Measurements from ENCODE around the gene ABHD13.
"Not testable (repeated sequence)": the region's sequence is repeated elsewhere in the genome, so short reads cannot be mapped to it uniquely, and the experiment has no call there.

ABHD13 gene

DNA sequence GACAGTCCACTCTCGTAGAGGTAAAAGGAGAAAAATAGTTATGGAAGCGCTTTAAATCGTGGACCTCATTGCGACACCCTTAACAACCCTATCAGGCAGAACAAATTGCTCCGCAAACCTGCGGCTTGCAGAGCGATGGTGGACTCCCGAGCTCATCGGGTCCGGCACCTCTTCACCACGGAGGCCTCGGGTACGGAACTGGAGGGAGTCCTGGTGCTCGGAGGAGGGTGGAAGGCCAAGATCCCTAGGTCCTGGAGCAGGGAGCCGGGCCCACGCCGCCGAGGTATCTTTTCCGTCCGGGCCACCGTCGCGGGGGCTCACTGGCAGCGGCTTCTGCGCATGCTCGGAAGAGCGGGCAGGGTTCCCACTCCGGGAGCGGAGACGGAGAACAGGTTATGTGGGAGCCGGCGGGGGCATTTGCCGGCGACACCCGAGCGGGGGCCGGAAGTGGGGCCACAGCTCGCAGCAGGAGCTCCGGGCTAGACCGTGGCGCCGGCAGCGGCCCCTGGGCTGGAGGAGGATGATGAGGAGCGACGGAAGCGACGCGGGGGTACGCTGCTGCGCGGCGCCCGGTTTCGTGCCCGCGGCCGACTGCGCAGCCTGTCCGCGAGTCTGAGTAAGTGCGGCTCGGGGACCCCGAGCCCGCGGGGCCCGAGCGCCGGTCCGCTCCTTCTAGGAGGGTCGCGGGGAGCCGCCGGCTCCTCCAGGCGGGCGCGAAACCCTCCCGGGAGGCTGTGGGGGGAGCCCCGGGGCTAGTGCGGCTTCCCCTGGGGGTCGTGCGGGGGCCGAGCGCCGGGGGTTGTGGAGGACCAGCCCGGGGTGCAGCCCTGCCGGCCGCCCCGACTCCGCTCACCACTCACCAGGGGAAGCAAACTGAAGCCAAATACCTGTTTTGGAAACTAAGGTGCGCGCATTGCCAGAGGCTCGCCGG lies at the start of gene ABHD13:
ABHD13 (plus strand) TSS at position 349 of the 931 bp plus-strand sequence. CDS start 10,827 bp downstream, outside the sequence.
- peak; percentile 86 for DNase-seq (ENCODE audit: low read depth)

DNA sequence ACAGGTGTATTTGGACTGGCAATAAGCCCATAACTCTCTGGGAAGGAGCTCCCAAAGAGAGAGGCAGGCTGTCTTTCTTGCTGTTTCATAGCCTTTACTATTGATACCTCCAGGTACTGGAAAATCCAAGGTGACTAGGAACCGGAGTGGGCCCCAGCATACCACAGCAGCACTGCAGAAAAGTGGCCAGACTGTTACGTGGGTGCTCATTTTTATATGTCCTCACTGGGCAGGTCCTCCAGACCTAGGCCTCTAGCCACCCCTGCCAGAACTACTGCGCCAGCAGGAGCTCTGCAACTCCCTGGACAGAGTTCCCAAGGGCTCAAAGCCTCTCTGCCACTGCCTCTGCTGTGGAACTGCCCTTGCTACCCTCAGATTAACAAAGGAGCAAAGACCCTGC lies 49.3 kb upstream of the ABHD13 start:
- no peak for DNase-seq (ENCODE audit: low read depth)

DNA sequence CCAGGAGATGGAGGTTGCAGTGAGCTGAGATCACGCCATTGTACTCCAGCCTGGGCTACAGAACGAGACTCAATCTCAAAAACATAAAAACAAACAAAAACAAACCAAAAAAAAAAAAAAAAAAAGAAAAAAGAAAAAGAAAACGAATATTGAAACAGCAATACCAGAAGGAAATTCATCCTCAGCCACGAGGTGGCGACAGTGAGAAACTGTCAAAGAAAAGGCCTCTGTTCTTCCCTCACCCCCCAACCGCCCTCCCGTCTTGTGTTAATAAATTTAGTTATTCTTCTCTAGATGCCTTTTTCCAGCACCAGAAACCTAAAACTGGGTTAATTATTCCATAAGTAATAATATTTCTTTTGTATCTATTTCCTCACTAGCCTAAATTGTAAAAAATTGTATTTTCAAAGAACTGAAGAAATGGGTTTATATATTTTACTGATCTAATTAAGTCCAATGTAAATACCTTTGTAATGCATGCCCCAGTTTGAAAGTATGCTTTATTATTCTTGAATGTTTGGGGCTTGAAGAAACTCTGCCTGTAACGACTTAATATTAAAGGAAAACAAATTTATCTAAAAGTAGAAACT lies 41.4 kb upstream of the ABHD13 start:
- peak; percentile 24 for DNase-seq (ENCODE audit: low read depth)

DNA sequence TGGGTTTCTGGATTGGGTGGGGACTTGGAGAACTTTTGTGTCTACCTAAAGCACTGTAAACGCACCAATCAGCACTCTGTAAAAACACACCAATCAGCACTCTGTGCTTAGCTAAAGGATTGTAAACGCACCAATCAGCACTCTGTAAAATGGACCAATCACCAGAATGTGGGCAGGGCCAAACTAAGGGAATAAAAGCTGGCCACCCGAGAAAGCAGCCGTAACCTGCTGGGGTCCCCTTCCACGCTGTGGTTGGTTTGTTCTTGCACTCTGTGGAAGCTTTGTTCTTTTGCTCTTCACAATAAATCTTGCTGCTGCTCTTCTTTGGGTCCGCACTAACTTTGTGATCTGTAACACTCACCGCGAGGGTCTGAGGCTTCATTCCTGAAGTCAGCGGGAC lies 40.1 kb upstream of the ABHD13 start:
- DNase-seq (ENCODE audit: low read depth) = no peak

DNA sequence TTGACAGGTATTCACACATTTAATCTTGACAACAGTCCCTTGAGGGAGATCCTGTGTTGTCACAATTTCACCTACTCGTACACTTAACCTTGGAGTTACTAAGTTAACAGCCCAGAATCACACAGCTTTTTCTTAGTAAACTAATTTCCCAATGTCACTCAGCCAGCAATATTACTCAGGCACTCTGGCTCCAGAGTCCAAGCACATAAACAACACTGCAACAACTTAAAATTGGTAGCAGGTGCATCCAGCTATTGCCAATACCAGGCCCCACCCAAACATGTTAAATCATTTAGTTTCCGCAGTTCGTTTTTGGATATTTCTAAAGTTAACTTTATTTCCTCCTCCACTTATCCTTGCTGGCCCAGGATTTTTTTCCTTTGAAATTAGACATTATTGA lies 35.5 kb upstream of the ABHD13 start:
- no peak for DNase-seq (ENCODE audit: low read depth)

DNA sequence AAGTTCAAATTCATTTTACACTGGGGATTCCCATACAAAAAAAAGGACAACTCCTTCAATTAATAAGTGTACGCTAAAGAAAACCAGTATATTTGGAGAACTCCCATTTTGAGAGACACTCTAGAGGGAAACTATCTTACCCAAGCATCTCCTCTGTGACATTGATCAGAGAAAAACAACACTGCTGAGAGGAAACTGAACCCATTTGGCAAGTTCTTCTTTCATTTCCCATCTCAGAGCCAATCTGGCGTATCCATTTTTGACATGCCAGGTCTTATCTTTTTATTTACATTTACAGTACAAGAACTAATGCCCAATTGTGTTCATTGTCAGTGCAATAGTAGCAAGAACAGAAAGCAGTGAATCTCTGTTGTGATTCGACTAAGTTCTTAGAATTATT lies 33.0 kb upstream of the ABHD13 start:
- no peak for DNase-seq (ENCODE audit: low read depth)

DNA sequence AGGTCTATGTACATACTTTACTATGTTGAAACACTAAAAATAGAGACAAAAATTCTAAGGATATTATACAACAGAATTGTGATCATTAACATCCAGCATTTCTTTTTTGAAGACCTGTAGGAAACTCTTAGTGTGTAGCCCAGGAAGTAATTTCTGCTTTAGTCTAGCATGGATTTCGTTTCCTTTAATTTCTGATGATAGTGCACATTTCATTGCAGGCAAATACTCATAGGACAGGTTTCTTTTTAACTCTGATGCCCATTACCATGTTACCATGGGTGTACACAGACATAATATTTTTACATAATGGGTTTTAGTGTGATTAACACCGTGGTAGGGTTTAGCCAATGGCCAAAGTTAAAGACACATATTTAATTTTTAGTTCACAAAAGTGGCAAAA lies 29.9 kb upstream of the ABHD13 start:
- no peak for DNase-seq (ENCODE audit: low read depth)

DNA sequence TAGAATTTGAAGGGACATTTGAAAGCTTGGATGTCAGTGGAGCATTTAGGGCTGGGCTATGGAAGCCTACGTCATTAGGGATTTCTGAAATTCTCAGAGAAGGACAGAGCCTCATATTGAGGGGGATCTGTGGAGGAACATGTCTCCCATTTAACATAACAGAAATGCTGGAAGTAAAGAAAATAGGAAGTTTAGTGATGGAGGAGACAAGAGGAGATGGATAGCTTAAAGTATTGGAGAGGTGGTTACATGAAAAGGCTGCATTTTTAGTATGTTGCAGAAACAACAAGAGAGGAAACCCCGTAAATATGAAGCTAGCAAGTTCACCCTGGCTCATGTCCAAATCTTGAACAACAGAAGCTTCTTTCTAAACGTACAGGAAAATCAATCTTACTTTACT lies 27.3 kb upstream of the ABHD13 start:
- no peak for DNase-seq (ENCODE audit: low read depth)

DNA sequence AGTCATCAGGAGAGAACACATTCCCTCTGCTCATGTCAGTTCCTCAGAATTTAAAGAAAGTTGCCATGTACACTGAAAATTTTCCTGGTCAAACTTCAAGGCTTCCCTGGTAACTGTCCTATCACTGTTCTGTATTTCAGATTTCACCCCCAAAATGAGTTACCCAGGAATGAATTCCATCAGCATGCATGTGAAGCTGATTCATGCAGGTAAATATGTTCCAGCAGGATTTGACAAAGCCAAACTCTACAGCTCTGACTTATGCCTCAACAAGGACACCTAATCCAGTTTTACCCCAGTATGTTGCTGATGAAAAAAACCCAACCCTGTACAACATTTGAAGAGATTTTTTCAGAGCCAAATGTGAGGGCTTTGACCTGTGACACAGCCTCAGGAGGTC lies 24.4 kb upstream of the ABHD13 start:
- DNase-seq (ENCODE audit: low read depth) = no peak

DNA sequence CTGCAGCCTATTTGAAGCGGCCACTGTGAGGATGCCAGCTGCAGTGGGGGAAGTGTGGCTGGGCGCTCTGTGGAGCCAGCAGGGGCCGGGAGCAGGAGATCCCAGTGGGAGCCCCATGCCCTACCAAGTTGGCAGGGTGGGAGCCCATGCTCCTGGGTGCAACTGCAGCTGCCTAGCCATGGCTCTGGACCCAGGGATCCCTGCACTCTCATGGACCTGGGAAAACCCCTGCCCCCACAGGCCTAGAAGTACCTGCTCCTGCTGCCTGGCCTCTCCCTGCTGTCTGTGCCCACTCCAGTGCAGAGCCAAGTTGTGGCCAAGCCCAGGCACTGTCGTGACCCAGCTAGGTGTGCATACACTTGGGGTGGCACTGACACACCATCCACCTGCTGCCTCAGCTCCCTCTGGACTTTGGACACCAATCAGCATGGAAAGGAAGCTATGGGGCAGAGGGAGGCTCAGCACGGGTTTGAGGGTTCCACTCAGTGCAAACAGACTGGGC lies 23.7 kb upstream of the ABHD13 start:
- DNase-seq (ENCODE audit: low read depth) = no peak

DNA sequence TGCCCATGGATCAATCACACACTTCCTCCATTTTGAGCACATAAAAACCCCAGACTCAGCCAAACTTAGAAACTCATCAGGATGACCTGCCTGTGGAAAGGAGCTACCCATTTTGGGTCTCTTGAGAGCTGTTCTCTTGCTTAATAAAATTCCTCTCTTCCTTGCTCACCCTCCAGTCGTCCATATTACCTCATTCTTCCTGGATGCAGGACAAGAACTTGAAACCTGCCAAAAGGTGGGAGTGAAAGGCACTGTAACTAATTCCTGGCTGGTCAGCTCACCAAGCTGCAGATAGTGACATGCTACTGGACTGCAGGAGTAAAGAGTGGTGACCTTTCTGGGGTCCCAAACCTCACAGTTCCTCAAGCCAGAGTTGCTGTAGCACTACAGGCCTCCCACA lies 23.0 kb upstream of the ABHD13 start:
- no peak for DNase-seq (ENCODE audit: low read depth)

DNA sequence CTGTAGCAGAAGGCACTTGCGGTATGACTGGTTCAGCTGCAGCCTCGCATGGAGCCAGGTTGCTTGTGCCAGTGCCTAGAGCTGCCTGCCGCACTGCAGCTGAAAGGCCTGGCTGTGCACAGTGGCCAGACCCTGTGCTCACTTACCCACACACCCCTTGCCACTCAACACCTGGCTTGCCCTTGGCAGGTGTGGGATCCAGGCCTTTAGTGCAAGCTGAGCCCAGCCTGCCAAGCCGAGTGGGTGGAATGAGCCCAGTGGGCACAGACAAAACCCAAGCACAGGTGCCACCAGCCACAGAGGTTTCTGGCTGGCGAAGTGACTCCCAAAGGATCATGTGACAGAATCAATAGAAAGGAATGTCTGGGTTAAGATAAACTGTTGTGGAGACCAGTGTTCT lies 22.3 kb upstream of the ABHD13 start:
- DNase-seq (ENCODE audit: low read depth) = no peak

DNA sequence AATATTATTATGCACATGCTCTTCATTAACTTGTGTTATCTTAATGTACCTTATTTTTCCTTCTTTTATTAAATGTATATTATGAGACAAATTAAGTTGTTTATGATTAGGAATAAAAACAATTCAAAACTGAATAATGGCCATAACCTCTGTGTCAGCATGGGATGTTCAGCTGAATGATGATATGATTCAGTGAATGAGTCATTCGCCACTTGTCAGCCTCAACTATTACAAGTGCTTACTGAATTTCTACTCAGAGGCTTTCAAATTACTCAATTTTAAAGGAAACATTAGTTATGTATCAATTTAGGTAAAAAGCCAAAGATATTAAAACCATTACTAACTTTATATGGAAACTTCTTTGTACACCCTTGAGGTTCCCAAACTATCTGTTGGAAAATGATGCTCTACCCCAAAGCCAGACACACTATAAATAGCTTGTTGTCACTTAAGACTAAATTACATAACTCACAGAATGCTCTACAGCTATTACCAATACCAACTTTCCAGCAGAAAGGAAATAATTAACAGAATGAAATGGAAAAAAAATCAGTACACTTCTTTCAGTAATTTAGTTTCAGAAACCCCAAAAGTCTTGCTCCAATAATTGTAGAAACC lies 17.3 kb upstream of the ABHD13 start:
- no peak for DNase-seq (ENCODE audit: low read depth)

DNA sequence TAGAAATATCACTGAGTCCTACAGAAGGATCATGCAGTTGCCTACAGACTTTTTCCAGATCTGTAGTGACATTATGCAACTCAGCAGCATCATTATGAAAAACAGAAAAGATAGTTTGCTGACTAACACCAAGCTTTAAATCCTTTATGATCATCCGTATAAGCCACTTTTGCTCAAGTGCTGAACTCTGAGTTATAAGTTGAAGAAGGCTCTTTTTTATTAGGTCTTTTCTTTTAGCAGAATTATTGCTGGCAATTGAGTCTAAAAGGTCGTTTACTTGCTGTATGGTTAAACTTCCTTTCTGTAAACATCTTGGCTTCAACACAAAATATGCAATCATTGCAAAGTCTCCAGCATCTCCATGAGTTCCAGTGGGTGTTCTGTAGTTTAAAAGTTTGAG lies 7.6 kb upstream of the ABHD13 start:
- DNase-seq (ENCODE audit: low read depth) = no peak

DNA sequence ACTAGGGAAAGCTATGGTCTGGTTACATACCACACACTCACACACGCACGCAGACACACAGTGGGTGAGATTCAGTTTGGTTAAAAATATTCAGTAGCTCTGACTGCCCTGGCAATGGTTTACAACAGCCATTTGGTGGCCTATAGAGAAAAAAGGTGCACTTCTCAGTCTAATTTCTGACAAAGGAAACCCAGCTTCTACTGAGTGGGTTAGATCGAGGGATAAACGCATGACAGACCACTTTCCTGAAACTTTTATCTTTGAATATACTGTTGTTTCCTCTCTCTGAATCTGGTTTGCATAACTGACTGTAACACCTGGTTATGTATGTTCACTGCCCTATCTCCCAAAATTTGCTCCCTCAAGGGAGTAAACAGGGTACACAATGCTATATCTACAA lies 5.3 kb upstream of the ABHD13 start:
- no peak for DNase-seq (ENCODE audit: low read depth)

DNA sequence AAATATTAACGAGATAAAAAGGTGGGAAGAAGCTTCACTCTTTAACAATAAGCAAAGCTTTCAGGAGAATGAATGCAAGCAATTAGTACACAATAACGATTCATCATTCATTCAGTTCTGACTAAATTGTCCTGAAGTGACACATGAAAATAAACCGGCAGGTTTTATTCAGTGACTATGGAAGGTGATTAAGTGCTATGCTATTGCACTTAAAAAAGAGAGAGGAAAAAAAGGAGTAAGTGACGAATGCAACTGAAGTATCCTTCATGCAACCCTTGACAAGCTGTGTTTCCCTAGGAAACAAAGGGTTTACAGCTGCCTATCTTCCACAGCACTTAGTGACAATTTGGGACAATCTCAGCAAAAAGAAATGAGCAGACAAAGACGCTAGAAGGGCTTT lies 4.2 kb upstream of the ABHD13 start:
- DNase-seq (ENCODE audit: low read depth) = no peak

DNA sequence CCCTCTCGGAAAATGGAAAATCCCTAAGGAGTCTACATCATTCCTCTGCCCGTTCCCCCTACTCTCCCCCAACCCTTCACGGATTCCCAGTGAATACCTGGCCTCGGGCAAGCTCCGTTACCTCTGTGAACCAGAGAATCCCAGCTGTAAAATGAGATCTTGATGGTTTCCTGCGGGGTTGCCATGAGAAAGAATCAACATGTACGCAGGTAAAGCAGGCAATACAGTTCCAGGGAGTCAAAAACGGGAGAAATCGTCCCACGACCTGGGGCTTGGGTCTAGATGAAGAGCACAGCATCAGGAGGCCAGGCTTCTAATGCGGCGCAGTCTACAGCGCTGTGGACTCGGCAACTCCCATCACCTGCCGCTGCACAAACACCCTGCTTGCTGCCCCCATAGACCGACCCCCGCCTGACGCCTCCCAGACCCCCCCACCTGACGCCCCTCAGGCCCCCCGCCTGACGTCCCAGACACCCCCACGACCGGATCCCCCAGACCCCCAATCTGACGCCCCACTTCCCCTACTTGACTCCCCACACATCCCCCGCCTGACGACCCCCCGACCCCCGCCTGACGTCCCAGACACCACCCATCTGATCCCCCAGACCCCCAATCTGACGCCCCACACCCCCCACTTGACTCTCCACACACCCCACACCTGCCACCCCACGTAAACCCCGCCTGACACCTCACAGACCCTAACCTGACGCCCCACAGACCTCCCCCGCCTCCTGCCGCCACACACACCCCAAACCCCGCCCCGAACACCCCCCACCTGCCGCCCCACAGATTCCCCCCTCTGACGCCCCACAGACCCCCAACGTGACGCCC lies 3.5 kb upstream of the ABHD13 start:
- no peak for DNase-seq (ENCODE audit: low read depth)

DNA sequence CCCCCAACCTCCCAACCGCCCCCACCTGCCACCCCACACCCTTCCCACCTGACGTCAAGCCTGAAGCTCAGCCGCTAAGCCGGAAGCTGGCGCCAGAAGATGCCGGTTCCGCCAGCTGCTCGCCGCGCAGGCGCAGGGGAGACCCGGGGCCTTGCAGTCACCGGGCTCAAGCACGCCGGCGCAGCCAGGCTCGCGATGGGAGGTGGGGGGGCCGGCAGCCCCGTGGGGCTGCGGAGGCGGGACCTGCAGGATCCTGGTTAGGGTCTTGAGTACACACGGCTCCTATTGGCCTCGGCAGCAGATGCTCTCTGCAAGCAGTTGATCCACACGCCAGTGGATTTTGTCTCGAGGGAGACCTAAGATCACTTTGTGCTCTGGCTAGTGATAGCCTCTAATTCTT lies 2.8 kb upstream of the ABHD13 start, which contains the start of gene LIG4:
LIG4 (minus strand) TSS at position 101 of the 400 bp plus-strand sequence. CDS start 4,268 bp downstream, outside the sequence.
- DNase-seq (ENCODE audit: low read depth) = peak; percentile 89

DNA sequence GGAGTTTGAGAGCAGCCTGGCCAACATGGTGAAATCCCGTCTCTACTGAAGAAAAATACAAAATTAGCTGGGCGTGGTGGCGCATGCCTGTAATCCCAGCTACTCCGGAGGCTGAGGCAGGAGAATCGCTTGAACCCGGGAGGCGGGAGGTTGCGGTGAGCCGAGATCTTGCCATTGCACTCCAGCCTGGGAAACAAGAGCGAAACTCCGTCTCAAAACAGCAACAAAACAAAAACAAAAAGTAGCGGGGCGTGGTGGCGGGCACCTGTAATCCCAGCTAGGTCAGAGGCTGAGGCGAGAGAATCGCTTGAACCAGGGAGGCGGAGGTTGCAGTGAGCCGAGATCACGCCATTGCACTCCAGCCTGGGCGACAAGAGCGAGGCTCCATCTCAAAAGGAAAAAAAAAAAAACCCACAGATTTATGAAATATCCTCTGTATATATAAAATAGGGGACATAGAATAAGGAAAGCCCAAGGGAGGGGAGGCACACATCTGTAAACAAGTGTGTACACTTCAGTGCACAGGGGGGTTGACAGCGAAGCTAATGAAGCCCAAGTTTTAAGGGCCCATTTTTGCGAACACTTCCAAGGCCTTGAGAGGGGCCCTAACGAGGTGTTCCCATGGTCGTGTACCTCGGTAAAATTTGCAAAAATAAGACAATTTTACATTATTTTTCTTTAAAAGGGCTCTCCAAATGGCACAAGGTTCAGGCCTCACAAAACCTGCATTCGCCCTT lies 717 bp upstream of the ABHD13 start:
- not testable (repeated sequence) for DNase-seq (ENCODE audit: low read depth)

DNA sequence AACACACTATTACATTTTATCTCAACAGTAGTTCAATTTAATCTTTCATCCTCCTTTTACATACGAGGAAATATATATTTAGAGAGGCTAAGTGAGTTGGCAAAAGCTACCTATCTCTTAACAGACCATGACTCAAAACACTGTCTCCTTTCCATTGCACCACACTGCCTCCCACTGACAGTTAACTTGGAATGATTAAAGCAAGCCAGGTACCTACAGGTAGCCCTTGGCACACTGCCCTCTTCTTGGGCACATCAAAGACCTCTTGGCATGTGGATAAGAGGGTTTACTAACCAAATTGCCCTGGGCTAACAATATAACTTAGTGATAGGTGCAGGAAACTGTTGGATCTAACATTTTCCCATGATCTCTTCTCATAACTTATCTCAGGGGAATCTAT lies 1.8 kb downstream of the ABHD13 start:
- no peak for DNase-seq (ENCODE audit: low read depth)

Data from stimulated activated CD8-positive, alpha-beta memory T cell treated with anti-CD3 and anti-CD28 coated beads, Interleukin-4, amount 100 ng/mL, for 24 hours (primary cell).